Mucosa of rectum (tissue), 2 donors: ENCODE data around the gene SPAG7.

Source experiments
- H3K27ac ChIP-seq, 2 donors: one replicate each; pipeline ENCODE4 v1.7.0; 2013; ENCODE audit warnings: inconsistent platforms in 2 of 2, low read depth in 2 of 2, low read length in 2 of 2
- H3K27me3 ChIP-seq, 2 donors: one replicate each; pipeline ENCODE4 v1.7.0; 2013; ENCODE audit warnings: low read length in 2 of 2; ENCODE audit not compliant: control insufficient read depth in 2 of 2, insufficient read depth in 2 of 2
- H3K36me3 ChIP-seq, 2 donors: one replicate each; pipeline ENCODE4 v1.7.0; 2013; ENCODE audit warnings: low read length in 2 of 2; ENCODE audit not compliant: control insufficient read depth in 2 of 2, insufficient read depth in 2 of 2
- H3K4me1 ChIP-seq, 2 donors: one replicate each; pipeline ENCODE4 v1.7.0; 2013; ENCODE audit warnings: low read length in 2 of 2, mild to moderate bottlenecking in 1 of 2; ENCODE audit not compliant: control insufficient read depth in 2 of 2, insufficient read depth in 2 of 2
- H3K4me3 ChIP-seq, 2 donors: one replicate each; pipeline ENCODE4 v1.7.0; 2013; ENCODE audit warnings: low read length in 2 of 2
- H3K9ac ChIP-seq, 2 donors: one replicate each; pipeline ENCODE4 v1.7.0; 2013; ENCODE audit warnings: low read length in 2 of 2, low read depth in 1 of 2, mild to moderate bottlenecking in 1 of 2
- H3K9me3 ChIP-seq, 2 donors: one replicate each; pipeline ENCODE4 v1.7.0; 2013; ENCODE audit warnings: low read length in 2 of 2; ENCODE audit not compliant: control insufficient read depth in 2 of 2
- donor health status: healthy.
- donor health status: Normal muscosa, but diverticular disease.

Gene SPAG7

DNA sequence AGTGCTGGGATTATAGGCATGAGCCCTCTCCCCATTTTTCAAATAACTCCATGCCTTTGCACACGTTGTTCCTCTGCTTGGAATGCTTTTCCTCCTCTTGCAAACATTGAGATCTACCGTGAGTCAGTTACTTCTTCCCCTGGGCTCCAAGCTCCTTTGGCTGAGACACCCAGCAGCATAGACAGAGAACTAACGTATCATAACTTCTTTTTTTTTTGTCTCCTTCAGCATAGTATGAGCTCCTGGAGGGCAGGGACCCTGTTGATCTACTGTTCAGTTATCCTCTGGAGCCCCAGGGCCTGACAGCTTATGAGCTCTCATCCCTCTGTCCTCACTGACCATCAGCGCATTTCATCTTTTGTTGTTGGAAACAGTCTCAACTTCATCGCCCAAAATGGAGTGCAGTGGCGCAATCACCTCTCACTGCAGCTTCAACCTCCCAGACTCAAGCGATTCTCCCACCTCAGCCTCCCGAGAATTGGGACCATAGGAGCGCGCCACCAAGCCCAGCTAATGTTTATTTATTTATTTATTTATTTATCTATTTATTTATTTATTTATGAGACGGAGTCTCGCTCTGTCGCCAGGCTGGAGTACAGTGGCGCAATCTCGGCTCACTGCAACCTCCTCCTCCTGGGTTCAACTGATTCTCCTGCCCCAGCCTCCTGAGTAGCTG lies 2.2 kb downstream of the SPAG7 start:
- Histone ChIP-seq H3K9ac (no peak overlapping the region), H3K4me3 (no peak overlapping the region), H3K27ac (no peak overlapping the region), H3K9me3 (no peaks in the 10 kb centered on the region), H3K4me1 (peaks cover 17 to 19% of the 10 kb centered on the region in 2 donors), H3K36me3 (peaks cover 12 to 14% of the 10 kb centered on the region in 2 donors), H3K27me3 (no peaks in the 10 kb centered on the region)

GRCh38 chr17:4960279-4960922 lies 7.2 kb downstream of the SPAG7 start:
- H3K9ac ChIP-seq: no peak overlapping the region
- peaks cover 8 to 14% of the 10 kb centered on the region in 2 donors for H3K36me3 ChIP-seq

DNA sequence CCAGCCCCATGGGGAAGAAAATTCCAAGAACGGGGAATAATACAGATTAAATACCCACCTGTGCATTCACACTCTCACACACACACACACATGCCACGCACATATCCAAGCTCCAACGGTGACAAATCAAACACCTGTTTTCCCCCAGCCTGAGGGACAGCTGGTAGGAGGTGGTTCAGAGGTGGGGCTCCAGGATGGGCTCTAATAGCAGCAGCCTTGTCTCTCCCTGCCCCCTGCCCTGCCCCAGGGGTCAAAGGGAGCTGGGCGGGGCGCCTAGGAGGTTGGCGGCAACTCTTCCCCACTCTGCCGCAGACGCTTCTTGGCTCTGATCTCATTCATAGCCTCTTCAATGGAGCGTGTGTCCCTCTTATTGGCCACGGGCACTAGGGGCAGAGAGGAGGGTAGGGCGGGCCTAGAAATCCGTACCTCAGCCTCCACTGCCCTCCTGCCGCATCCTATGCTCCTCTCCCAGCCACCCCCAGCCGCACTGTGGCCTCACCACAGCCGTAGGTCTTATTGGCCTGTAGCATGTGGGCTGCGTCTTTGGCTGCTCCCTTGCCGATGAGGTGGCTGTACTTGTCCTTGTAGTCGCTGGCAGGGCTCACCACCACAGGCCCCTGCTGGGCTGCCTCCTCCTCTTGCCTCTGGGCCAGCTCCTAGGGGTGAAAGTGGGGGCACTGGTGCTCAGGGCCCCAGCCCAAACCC lies 8.2 kb downstream of the SPAG7 start:
- peaks cover 9% of the 10 kb centered on the region in 2 donors for H3K4me1 ChIP-seq
- H3K4me3 ChIP-seq: no peak overlapping the region
- no peak overlapping the region for H3K9ac ChIP-seq
- peak overlapping the region in 1 of 2 donors; percentile 26 for H3K27ac ChIP-seq
- H3K27me3 ChIP-seq: no peaks in the 10 kb centered on the region
- H3K36me3 ChIP-seq: peaks cover 8 to 14% of the 10 kb centered on the region in 2 donors
- H3K9me3 ChIP-seq: no peaks in the 10 kb centered on the region

More at GRCh38 chr17:4960279-4960922, 7.2 kb downstream of the SPAG7 start:
- Histone ChIP-seq H3K4me3 (no peak overlapping the region), H3K27me3 (no peaks in the 10 kb centered on the region), H3K4me1 (peaks cover 9% of the 10 kb centered on the region in 2 donors), H3K9me3 (no peaks in the 10 kb centered on the region), H3K27ac (no peak overlapping the region)

DNA sequence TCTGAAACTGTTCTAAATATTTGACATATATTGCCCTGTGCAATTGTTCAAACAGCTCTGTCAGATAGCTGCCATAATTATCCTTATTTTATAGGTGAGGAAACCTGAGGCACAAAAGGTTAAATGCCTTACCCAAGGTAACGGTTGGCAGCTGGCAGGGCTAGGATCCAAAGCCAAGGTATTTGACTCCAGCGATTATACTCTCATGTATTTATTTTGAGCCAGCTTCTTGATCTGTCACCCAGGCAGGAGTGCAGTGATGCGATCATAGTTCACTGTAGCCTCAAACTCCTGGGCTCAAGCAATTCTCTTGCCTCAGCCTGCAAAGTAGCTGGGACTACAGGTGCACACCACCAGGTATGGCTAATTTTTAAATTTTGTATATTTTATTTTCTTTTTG lies 9.5 kb downstream of the SPAG7 start:
- Histone ChIP-seq H3K4me3 (no peak overlapping the region), H3K36me3 (peaks cover 8 to 14% of the 10 kb centered on the region in 2 donors), H3K27ac (no peak overlapping the region), H3K9ac (no peak overlapping the region), H3K9me3 (no peaks in the 10 kb centered on the region), H3K4me1 (peaks cover 9% of the 10 kb centered on the region in 2 donors), H3K27me3 (no peaks in the 10 kb centered on the region)

DNA sequence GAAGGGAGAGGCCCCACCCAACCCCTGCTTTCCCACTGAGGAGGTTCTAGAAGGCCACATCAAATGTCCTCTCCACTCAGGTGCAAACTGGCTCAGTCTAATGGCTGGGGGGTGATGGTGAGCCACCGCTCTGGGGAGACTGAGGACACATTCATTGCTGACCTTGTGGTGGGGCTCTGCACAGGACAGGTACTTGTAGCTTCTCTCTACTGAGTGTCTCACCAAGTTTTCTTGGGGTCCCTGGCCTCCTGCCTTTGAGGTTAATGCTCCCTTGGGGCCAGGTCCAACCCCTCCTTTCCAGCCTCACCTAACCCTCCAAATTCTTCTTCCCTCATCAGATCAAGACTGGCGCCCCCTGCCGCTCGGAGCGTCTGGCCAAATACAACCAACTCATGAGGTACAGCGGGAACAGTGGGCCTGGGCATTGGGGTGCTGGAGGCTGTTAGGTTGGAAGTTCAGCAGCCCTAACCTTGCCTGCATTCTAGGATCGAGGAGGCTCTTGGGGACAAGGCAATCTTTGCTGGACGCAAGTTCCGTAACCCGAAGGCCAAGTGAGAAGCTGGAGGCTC lies 11.0 kb downstream of the SPAG7 start:
- peaks cover 9% of the 10 kb centered on the region in 2 donors for H3K4me1 ChIP-seq
- H3K9ac ChIP-seq: no peak overlapping the region
- no peak overlapping the region for H3K27ac ChIP-seq
- H3K9me3 ChIP-seq: no peaks in the 10 kb centered on the region
- no peak overlapping the region for H3K4me3 ChIP-seq
- H3K36me3 ChIP-seq: peaks cover 8 to 12% of the 10 kb centered on the region in 2 donors
- no peaks in the 10 kb centered on the region for H3K27me3 ChIP-seq

DNA sequence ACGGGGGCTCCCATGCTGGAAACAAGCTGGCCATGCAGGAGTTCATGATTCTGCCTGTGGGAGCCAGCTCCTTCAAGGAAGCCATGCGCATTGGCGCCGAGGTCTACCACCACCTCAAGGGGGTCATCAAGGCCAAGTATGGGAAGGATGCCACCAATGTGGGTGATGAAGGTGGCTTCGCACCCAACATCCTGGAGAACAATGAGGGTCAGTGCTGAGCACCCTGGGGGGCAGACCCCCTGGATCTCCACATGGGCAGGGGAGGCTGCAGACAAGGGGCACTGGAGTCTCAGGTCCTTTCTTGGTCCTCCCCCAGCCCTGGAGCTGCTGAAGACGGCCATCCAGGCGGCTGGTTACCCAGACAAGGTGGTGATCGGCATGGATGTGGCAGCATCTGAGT lies 12.5 kb downstream of the SPAG7 start:
- no peak overlapping the region for H3K9ac ChIP-seq
- peaks cover 16 to 17% of the 10 kb centered on the region in 2 donors for H3K4me1 ChIP-seq
- H3K27ac ChIP-seq: no peak overlapping the region
- peaks cover 5 to 7% of the 10 kb centered on the region in 2 donors for H3K36me3 ChIP-seq
- no peaks in the 10 kb centered on the region for H3K27me3 ChIP-seq
- no peak overlapping the region for H3K4me3 ChIP-seq
- no peaks in the 10 kb centered on the region for H3K9me3 ChIP-seq

DNA sequence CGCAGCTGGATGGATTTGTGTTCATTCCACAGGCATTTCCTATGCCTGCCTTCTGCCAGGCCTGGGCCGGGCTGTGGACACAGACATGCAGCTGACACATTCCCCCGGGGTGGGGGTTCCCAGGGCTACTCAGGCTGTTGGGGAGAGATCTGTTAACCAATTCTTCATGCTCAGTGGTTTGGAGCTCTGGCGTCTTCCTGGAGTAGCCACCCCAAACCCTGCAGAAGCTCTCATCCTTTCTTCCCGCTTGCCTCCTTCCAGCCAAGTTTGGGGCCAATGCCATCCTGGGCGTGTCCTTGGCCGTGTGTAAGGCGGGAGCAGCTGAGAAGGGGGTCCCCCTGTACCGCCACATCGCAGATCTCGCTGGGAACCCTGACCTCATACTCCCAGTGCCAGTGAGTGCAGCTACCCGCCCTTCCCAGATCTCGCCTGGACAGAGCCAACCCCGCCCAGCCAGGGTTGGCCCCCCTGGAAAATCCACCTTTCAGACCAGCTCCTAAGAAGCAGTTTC lies 14.1 kb downstream of the SPAG7 start:
- Histone ChIP-seq H3K4me3 (no peak overlapping the region), H3K27me3 (no peaks in the 10 kb centered on the region), H3K36me3 (no peaks in the 10 kb centered on the region), H3K4me1 (peaks cover 8 to 10% of the 10 kb centered on the region in 2 donors), H3K9ac (no peak overlapping the region), H3K27ac (no peak overlapping the region), H3K9me3 (no peaks in the 10 kb centered on the region)

DNA sequence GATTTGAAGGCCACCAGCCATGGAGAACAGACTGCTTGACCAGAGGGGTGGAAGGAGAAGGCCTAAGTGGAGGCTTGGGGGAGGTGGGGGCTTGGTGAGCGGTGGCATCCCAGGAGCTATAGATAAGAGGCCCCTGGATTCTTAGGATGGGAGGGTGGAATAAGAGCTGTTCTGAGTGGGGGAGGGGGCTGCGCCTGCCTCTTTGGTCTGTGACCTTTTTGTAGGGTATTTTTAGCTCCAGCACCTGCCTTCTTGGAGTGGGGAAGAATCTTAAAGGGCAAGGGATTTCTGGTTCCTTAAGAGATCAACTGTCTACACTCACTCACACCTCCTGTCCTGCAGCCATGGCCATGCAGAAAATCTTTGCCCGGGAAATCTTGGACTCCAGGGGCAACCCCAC lies 16.1 kb downstream of the SPAG7 start:
- no peaks in the 10 kb centered on the region for H3K27me3 ChIP-seq
- no peak overlapping the region for H3K27ac ChIP-seq
- no peak overlapping the region for H3K9ac ChIP-seq
- H3K36me3 ChIP-seq: peaks cover 2 to 6% of the 10 kb centered on the region in 2 donors
- H3K9me3 ChIP-seq: no peaks in the 10 kb centered on the region
- H3K4me3 ChIP-seq: no peak overlapping the region
- peaks cover 13 to 14% of the 10 kb centered on the region in 2 donors for H3K4me1 ChIP-seq

DNA sequence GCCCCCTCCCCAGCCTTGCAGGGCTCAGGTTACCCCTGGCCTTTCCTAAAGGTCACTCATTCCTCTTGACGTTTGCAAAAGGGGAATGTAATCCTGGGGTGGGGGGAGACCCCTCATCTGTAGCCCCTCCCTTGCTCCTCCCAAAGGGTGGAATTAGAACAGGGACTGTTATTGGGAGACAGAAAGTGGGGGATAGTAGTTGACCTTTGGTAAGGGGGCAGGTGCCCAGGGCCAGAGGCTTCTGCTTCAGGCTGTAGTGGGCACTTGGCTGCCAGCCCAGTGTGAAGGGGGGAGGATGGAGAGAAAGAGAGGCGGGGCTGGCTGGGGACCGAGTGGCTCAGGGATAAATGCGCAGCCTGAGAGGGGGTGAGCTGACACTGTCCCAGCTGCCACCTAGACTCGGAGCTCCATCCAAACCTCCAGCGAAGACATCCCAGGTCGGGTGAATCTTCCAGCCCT lies 16.8 kb downstream of the SPAG7 start, which contains the start of gene ENO3:
TSS of gene ENO3 (plus strand) at position 374 of the 459 bp plus-strand sequence. CDS start 711 bp downstream, outside the sequence.
- Histone ChIP-seq H3K9ac (peak within 1 kb of the TSS; percentile 86 to 92), H3K27ac (peak within 1 kb of the TSS; percentile 100), H3K27me3 (no peaks in the 10 kb centered on the region), H3K9me3 (no peaks in the 10 kb centered on the region), H3K36me3 (peaks cover 9 to 12% of the 10 kb centered on the region in 2 donors), H3K4me3 (peak within 1 kb of the TSS; percentile 73 to 77), H3K4me1 (peaks cover 20% of the 10 kb centered on the region in 2 donors)
